SK-N-SH (cell line): ENCODE measurements around the gene DNAJC4.

ENCODE experiments used
- CHD2 ChIP-seq: fragments of 150-350 bp; IDR thresholded peaks from 2 replicates; pipeline ENCODE4 v1.6.1; 2018; ENCODE audit warnings: low read length; ENCODE audit not compliant: partially characterized antibody
- ELF1 ChIP-seq: IDR thresholded peaks from 2 replicates; pipeline ENCODE4 v1.4.0; 2012
- MXI1 ChIP-seq: IDR thresholded peaks from 2 replicates; pipeline ENCODE4 v1.6.1; 2012; ENCODE audit warnings: mild to moderate bottlenecking, low read depth, low read length, improper control_type of control experiment
- NFIC ChIP-seq: IDR thresholded peaks from 2 replicates; pipeline ENCODE4 v1.4.0; 2012; ENCODE audit warnings: borderline replicate concordance
- POLR2AphosphoS5 ChIP-seq: IDR thresholded peaks from 2 replicates; pipeline ENCODE4 v1.6.1; 2012; ENCODE audit warnings: low read depth, low read length
- RAD21 ChIP-seq: IDR thresholded peaks from 2 replicates; pipeline ENCODE4 v1.6.1; 2012; ENCODE audit warnings: mild to moderate bottlenecking, low read length
- RFX5 ChIP-seq: IDR thresholded peaks from 2 replicates; pipeline ENCODE4 v1.6.1; 2012; ENCODE audit warnings: mild to moderate bottlenecking, improper control_type of control experiment, low read length
- SMC3 ChIP-seq: IDR thresholded peaks from 2 replicates; pipeline ENCODE4 v1.6.1; 2012; ENCODE audit warnings: low read depth, low read length, improper control_type of control experiment
- TAF1 ChIP-seq: IDR thresholded peaks from 2 replicates; pipeline ENCODE4 v1.6.1; 2012; ENCODE audit warnings: low read depth, mild to moderate bottlenecking, low read length, moderate library complexity, borderline replicate concordance
- YY1 ChIP-seq: IDR thresholded peaks from 2 replicates; pipeline ENCODE4 v1.4.0; 2012; ENCODE audit warnings: low read depth, mild to moderate bottlenecking
- TF ChIP-seq, protein P1 (sequence below): fragments of 200-600 bp; sonication (generic); IDR thresholded peaks from 2 replicates; pipeline ENCODE4 v1.6.1; 2017; ENCODE audit warnings: antibody characterized with exemption, mild to moderate bottlenecking, moderate library complexity
- TF ChIP-seq, protein P2 (sequence below): IDR thresholded peaks from 2 replicates; pipeline ENCODE4 v1.4.0; 2012; ENCODE audit warnings: low read depth
- TF ChIP-seq, protein P3 (sequence below): IDR thresholded peaks from 2 replicates; pipeline ENCODE4 v1.4.0; 2012; ENCODE audit warnings: low read depth, borderline replicate concordance
- TF ChIP-seq, protein P4 (sequence below): fragments of 150-350 bp; IDR thresholded peaks from 2 replicates; pipeline ENCODE4 v1.6.1; 2017; ENCODE audit warnings: antibody characterized with exemption, low read length, low read depth, borderline replicate concordance

DNA sequence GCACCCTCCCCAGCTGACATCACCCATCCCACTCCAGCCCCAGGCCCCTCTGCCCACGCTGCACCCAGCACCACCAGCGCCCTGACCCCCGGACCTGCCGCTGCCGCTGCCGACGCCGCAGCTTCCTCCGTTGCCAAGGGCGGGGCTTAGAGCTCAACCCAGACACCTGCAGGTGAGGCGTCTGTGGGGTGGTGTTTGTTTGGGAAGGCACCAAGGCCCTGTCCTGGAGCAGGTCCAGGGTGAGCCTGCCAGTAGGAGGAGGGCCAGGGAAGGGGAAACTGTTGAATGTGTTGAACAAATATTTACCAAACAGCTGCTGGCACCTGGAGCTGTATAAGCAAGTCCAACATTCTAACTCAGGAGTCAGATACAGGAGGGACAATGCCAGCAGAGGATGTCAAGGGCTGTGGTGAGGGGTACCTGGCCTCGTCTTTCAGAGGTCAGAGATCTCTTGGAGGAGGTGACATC is 7.2 kb downstream of the DNAJC4 start:
- TF ChIP-seq, protein P1, sequence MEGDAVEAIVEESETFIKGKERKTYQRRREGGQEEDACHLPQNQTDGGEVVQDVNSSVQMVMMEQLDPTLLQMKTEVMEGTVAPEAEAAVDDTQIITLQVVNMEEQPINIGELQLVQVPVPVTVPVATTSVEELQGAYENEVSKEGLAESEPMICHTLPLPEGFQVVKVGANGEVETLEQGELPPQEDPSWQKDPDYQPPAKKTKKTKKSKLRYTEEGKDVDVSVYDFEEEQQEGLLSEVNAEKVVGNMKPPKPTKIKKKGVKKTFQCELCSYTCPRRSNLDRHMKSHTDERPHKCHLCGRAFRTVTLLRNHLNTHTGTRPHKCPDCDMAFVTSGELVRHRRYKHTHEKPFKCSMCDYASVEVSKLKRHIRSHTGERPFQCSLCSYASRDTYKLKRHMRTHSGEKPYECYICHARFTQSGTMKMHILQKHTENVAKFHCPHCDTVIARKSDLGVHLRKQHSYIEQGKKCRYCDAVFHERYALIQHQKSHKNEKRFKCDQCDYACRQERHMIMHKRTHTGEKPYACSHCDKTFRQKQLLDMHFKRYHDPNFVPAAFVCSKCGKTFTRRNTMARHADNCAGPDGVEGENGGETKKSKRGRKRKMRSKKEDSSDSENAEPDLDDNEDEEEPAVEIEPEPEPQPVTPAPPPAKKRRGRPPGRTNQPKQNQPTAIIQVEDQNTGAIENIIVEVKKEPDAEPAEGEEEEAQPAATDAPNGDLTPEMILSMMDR: no peak
- TF ChIP-seq MXI1 (no peak), POLR2AphosphoS5 (no peak), RAD21 (no peak), CHD2 (no peak), SMC3 (no peak), NFIC (no peak), ELF1 (no peak), TAF1 (no peak), YY1 (no peak), RFX5 (no peak)
- TF ChIP-seq, protein P2, sequence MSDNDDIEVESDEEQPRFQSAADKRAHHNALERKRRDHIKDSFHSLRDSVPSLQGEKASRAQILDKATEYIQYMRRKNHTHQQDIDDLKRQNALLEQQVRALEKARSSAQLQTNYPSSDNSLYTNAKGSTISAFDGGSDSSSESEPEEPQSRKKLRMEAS: no peak
- TF ChIP-seq, protein P3, sequence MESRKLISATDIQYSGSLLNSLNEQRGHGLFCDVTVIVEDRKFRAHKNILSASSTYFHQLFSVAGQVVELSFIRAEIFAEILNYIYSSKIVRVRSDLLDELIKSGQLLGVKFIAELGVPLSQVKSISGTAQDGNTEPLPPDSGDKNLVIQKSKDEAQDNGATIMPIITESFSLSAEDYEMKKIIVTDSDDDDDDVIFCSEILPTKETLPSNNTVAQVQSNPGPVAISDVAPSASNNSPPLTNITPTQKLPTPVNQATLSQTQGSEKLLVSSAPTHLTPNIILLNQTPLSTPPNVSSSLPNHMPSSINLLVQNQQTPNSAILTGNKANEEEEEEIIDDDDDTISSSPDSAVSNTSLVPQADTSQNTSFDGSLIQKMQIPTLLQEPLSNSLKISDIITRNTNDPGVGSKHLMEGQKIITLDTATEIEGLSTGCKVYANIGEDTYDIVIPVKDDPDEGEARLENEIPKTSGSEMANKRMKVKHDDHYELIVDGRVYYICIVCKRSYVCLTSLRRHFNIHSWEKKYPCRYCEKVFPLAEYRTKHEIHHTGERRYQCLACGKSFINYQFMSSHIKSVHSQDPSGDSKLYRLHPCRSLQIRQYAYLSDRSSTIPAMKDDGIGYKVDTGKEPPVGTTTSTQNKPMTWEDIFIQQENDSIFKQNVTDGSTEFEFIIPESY: no peak
- TF ChIP-seq, protein P4, sequence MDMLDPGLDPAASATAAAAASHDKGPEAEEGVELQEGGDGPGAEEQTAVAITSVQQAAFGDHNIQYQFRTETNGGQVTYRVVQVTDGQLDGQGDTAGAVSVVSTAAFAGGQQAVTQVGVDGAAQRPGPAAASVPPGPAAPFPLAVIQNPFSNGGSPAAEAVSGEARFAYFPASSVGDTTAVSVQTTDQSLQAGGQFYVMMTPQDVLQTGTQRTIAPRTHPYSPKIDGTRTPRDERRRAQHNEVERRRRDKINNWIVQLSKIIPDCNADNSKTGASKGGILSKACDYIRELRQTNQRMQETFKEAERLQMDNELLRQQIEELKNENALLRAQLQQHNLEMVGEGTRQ: no peak
